IPS DF 4.7 (cell line): ENCODE results near the gene RER1.
"Not testable (repeated sequence)": the region's sequence is repeated elsewhere in the genome, so short reads cannot be mapped to it uniquely, and the experiment has no call there.

Experiments used
- DNase-seq: peaks from one replicate; pipeline ENCODE4 v3.0.0-alpha.2; 2013; ENCODE audit warnings: low spot score; ENCODE audit errors: extremely low read depth

The RER1 gene

GRCh38 chr1:2427051-2427450 lies 35.4 kb downstream of the RER1 start:
- no peak for DNase-seq

DNA sequence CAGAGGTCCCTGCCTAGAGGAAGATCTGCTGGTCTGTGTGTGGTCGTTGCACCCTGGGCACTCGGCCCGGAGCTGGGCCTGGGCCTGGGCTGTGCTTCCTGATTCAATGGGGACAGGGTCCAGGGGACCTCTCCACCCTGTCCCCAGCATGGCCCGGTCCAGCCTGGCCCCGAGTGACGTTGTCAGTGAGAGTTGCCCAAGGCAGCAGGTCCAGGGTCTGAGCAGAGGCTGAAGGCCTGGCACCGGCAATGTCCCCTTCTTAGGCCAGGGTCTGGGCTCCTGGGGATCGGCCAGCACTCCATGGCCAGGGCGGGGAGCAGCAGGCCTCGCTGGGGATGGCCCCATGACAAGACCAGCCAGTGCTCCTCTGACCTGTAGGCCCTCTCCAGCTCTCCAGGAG lies 36.3 kb downstream of the RER1 start:
- no peak for DNase-seq

- DNase-seq: no peak
Measured at GRCh38 chr1:2428490-2428889, 36.8 kb downstream of the RER1 start.

- DNase-seq: no peak
Measured at GRCh38 chr1:2429780-2430591, 38.3 kb downstream of the RER1 start.

DNA sequence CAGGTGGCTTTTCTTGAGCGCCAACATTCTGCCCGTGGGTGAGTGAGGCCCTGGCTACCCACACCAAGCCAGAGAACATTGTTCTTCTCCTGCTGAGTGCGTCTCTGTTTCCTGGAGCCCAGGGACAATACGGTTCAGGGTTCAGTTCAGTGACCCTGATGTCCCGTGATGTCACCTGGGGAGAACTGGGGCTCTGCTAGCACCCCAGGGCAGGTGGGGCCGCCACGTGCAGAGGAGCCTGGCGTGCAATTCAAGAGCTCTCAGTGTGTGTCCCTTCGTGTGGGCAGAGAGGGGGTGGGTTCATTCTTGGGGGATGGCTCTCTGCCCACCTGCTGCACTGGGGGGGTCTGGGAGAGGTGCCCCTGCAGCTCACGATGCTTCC lies 38.9 kb downstream of the RER1 start:
- no peak for DNase-seq

- DNase-seq: no peak
Measured at GRCh38 chr1:2431103-2431502, 39.5 kb downstream of the RER1 start.

- DNase-seq: no peak
Measured at GRCh38 chr1:2431518-2431917, 39.9 kb downstream of the RER1 start.

GRCh38 chr1:2432441-2432844 lies 40.8 kb downstream of the RER1 start:
- no peak for DNase-seq

- no peak for DNase-seq
Measured at GRCh38 chr1:2433196-2433595, 41.6 kb downstream of the RER1 start.

DNA sequence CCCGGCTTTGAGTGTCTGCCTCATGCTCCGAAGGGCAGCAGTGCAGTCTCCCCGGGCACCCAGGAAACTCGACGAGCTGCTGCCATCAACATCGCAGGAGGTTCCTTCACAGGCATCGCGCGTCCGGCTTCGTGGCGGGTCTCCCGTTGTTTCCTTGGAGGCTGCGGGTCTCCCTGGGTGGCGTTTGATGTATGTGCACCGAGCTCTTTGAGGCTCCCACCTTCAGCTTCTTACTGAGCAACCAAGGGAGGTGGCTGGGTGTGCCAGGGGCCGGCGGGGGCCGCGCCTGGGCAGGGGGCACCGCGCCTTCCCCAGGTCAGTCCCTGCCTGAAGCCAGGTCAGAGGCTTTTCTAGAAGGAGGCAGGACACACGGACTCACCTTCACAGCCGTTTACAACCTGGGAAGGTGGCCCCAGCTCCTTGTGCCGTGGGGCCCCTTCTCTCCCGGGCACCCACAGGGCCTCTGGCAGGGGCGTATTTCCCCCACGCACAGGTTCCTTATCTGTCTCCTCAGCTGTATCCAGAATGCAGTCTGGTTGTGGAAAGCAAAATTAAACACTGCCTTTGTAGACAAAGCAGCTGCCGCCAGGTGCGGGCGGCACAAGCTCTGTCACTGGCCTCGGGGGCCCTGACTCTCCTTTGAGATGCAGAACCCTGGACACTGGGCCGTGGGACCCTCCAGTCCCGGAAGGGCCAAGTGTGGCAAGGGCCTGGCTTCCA lies 42.5 kb downstream of the RER1 start:
- DNase-seq: no peak

DNA sequence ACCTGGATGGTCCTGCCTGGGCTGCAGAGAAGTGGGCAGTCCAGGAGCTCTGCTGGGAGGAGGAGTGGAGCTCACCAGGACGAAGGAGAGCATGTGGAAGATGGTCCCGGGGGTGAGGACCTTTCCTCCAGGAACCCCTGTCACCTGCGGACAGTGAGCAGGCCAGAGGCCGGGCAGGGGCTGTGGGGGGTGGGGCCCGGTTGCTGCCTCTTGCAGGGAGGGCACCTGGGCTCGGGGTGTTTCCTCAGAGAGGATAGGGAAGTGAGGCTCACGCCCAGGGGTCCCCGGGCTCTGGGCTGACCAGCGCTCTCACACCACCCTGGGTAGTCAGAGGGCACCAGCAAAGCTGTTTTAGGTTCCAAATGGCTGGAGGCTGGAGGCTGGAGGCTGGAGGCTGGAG lies 43.5 kb downstream of the RER1 start:
- no peak for DNase-seq

DNA sequence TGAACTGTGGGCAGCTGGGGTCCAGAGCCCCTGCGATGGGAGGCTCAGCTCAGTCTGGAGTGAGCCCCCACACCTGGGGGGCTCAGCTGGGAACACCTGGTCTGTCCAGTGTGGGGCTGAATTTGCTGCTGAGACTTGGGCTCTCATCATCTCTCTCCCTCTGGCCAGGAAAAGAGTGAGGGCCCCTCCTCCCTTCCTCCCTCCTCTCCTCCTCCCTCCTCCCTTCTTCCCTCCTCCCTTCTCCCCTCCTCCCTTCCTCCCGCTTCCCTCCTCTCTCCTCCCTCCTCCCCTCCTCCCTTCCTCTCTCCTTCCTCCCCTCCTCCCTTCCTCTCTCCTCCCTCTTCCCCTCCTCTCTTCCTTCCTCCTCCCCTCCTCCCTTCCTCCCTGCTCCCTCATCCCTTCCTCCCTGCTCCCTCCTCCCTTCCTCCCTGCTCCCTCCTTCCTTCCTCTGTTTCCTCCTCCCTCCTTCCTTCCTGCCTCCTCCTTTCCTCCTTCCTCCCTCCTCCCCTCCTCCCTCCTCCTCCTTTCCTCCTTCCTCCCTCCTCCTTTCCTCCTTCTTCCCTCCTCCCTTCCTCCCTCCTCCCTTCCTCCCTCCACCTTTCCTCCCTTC lies 44.2 kb downstream of the RER1 start:
- DNase-seq: no peak

DNA sequence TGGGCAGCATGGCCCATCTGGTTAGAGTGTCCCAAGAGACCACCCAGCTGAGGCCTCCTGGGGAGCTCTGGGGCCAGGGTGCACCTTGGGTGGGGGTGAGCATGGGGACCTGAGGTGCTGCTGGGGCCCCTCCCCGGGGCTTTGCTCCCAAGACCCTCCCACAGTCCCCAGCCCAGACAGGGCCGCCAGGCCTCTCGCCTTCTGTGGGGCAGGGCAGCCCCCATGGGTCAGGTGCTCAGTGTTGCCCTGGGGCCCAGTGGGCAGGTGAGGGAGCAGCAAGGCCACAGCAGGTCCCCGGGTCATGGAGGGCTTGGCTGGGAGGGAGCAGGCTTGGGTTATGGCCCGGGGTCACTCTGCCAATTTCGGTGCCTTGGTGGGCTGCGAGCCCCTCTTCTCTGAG lies 45.2 kb downstream of the RER1 start:
- no peak for DNase-seq

DNA sequence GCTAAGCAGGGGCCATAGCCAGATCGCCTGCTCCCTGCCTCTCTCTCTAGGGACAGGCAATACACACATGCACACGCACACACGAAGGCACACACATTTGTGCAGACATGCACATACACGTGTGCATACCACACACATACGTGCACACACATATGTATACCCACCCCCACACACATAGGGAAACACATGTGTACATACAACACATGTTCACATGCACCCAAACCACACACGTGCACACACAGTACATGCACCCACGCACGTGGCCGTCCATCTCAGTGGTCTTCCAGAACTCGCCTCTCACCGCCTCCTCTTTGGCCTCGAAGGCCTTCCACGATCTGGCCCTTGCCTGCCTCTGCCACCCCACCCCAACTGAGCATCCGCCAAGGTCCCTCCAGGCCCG lies 46.0 kb downstream of the RER1 start:
- DNase-seq: no peak

DNA sequence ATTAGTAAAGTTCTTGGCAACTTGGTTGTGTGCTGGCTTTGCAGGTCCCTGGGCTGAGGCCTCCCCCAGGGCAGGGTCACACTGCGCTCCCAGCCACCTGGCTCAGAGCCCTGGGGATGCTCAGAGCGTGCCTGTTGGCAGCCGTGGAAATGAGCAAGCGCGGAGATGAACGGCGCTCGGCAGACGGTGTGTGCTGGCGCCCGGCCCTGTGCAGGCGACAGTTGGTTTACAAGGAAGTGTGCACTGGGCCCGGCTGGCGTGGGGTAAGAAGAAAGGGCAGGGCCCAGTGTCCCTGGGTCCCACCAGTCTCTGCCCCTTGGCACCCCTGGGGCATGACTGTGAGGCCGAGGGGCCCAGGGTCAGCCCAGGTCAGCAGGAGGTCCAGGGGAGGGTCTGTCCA lies 46.4 kb downstream of the RER1 start:
- no peak for DNase-seq

DNA sequence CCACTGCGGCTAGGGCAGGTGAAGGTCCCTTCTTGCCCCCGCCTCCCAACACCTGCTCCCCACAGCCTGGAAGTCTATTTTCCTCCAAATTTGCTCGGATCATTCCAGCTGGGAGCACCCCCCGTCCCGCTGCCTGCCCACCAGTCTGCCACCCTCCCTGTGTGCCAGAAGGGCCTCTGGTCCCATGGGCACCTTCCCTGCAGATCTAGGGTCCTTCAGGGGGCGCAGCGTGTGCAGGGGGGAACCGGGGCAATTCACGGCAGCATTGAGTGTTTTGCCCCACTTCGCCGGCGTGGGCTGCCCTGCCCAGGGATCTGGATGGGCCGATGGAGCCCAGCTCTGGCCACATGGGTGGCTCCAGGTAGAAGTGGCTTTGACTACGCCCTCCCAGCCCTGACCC lies 47.0 kb downstream of the RER1 start:
- no peak for DNase-seq

GRCh38 chr1:2439369-2439768 lies 47.7 kb downstream of the RER1 start:
- no peak for DNase-seq

GRCh38 chr1:2440346-2440745 lies 48.7 kb downstream of the RER1 start:
- DNase-seq: not testable (repeated sequence)

DNA sequence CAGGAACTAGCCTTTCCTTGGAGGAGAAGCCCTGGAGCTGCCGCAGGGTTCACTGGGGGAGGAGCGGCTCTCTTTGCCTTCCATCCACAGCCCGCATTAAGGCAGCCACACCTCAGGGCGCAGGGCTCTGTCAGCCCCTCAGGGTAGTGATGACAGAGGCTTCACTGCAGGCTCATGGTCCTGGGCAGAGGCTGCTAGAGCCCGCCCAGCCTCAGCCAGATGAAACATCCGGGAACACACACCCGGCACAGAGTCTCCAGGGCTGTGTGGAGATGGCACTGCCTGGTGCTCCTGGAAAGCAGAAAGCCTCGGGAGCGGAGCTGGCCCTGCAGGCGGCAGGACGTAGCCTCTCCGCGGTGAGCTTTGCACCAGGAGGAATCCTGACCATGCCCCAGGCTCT lies 50.1 kb downstream of the RER1 start:
- no peak for DNase-seq

DNA sequence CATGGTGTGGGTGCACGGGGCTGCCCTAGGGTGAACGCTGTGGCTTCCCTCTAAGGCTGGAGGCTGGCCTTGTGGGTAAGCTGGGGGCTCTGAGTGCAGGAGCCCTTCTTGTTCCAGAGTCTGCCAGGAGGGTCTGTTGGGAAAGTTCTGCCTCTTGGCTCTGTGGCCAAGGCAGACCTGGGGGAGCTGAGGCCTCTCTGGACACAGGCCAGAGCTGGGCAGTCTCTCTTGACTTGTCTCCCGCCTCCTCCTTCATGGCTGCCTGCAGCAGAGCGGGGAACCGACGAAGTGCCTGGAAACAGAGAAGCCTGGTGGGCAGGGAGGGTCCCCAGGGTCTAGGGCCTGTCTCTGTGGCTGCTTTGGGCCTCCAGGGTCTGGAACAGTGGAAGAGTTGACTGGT lies 51.0 kb downstream of the RER1 start:
- no peak for DNase-seq

DNA sequence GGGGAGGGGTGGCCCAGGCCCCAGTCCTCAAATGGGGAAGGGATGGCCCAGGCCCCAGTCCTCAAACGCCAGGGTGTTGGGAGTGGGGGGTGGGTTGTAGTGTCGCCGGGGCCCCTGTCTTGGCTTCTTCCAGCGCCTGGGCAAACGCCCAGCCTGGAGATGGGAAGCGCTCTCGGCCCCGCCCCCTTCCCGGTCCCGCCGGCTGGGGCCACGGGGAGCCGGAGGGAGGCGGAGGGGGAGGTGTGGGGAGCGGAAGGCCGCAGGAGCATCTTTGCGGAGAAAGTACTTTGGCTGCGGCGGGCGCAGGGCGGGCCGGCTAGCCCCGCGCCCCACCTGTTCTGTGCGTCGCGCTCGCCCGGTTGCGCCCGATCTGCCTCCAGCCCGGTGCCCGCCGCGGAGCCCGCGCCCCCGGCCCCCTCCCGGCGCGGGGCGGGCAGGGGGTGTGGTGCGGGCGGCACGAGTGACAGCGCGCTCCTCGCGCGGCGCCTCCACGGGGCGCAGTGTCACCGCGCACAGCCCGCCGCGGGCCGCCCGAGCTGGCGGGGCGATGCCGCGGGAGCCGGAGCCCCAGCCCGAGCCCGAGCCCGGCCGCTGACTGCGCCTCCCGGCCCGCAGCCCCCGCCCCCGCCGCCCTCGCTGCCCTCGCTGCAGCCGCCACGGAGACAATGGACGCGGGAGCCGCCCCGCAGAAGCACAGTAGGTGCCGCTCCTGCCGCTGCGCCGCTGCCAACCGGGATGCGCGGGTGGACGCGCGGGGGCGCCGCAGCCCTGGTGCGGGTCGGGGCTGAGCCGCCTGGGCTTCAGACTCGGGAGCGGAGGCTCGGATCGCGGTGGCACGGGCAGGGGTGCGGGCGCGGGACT lies 51.9 kb downstream of the RER1 start:
- DNase-seq: no peak

DNA sequence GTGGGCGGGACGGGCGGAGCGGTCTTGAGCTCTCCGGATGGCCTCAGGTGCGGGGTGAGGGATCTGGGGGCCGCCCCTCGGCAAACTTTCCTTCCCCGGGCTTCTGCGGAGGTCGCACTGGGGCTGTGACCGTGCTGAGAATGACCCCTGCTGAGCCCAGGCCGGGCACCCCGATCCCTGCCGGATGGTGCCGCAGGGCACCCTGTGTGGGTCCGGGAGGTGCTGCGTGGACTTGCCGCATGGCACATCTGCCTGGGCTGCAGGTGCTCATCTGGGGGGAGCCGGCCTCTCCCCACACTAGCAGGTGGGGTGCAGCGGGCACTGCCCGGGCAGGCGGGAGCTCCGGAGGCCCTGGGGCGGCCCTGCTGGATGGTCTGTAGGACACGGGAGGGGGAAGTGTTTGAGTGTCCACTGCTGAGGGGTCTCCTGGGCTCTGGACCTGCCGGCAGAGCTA lies 52.5 kb downstream of the RER1 start:
- DNase-seq: no peak
